GM12873 (cell line): ENCODE results near the gene INPP4A.
A peak's percentile ranks its signal among the peaks of the same experiment; 100 is the strongest.

ENCODE experiments used
- CTCF ChIP-seq: IDR thresholded peaks from 2 replicates; pipeline ENCODE4 v1.5.1; 2012; ENCODE audit warnings: low read depth, mild to moderate bottlenecking, moderate library complexity, low read length, control low read depth; ENCODE audit not compliant: insufficient read depth; ENCODE audit errors: missing control alignments

Gene INPP4A

GRCh38 chr2:98408155-98408554 is 36.5 kb upstream of the INPP4A start:
- no peak for TF ChIP-seq CTCF

DNA sequence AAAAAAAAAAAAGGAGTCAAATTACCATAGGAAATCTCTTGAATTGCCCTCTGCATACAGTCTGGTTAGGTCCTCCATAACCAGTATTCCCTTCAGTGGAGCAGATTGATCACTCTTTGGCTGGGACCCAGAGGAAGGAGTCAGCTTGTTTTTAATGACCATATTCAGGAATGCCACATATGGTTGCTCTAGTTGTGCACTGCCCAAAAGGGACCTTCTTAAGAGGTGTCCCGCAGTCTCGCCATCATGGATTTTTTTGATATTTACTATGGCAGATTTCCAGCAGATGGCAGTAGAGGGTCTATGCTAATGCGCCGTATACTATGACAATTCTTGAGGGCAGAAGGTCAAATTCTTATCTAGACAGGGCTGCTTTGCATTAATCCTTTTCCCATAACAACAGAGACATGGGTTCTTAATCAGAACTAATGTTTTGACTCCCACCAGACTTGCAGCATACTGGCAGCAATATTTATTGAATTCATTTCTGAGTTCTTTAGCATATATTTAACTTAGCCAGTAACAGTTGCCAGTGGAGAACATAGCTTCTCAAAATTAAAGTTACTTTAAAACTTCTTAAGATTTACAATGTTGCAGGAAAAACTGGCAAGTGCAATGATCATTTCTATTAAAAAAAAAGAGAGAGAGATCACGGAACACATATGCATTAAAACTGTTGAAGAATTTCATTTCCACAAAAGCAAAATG is 31.8 kb upstream of the INPP4A start:
- peak; percentile 76 for TF ChIP-seq CTCF

DNA sequence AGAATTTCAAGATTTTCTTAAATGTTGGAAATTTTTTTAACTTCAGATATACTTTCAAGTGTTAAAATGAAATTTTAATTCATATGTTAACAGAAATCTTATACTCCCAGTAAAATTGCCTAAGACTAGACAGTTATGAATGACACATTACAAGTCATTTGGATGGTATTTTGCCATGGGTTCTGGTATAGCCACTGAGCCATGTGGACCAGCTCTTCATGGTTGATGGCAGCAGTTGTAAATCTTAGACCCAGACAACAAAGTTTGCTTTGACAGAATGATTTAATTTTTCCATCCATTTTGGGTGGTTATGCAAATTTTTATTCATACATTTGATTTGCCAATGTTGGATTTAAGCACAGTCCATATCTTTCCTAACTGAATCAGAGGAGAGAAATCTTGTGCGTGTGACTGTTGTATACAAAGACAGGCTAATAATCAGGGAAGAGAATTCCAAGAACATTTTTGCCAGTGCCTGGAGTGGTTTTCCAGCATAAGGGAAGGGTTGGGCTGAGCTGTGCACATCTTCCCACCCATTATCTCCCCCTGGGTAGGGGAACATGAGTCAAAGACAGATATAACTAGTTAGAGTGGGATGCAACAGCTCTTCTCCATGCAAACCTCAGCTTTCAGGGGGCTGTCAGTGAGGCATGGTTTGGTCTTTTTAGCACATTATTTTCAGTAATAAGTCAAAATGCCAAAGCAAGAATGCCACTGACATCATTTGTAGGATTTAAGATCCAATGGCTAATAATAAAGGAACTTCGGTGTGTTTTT is 28.1 kb upstream of the INPP4A start:
- no peak for TF ChIP-seq CTCF

DNA sequence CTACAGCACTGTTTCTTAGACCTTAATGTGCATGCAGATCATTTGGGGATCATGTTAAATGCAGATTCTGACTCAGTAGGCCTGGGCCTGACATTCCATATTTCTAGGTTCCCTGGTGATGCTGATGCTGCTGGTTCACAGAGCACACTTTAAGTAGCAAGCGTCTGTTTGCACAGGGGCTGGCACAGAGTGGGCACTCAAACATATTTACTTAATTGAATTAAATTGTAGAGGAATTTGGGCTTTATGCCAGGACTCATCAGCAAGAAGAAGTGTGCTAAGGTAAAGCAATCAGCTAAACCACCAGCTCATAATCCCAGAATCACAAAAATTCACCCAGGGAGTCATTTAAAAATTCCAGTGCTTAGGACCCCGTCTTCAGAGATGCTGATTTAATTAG is 25.1 kb upstream of the INPP4A start:
- no peak for TF ChIP-seq CTCF

DNA sequence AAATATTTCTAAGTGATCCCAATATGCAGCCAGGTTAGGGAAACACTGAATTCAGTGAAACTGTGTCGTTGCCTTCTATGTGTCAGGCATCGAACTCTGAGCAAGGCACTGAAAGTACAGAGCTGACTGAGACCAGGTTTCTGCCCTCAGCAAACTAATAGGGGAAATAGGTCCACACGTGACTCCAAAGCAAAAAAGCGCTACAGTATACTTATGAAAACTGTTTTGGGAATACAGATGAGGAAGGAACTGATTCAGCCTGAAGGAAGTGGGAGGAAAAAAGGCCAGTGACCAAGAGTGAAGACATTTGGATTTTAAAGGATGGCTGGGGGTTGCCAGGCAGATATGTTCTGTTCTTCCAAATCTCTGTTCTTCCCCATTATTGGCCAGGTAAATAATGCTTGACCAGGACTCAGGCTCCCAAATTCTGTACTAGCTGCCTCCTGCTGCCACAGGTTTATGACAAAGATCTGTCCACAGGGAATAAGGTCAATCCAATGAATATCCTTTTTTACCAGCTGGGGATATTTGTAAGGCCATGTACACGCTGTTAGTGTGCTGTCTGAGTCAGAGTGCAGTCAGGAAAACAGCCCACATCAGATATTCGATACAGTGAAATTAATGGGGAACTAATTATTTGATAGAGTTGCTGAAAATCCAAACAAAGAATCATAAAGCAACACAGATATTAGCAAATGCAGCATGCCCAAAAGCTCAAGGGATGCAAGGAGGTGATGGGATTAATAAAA is 24.5 kb upstream of the INPP4A start:
- no peak for TF ChIP-seq CTCF

DNA sequence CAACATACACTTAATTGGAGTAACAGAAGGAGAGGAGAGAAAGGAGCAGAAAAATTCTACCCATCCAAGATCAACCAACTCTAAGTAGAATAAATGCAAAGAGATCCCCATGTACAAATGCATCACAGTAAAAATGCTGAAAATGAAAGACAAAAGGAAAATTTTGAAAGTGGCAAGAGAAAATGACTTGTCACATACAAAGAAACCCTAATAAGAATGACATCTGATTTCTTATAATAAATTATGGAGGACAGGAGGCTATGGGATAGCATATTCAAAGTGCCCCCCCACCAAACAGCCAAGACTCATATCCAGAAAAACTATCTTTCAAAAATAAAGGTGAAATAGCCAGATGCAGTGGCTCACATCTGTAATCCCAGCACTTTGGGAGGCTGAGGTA is 22.2 kb upstream of the INPP4A start:
- no peak for TF ChIP-seq CTCF

DNA sequence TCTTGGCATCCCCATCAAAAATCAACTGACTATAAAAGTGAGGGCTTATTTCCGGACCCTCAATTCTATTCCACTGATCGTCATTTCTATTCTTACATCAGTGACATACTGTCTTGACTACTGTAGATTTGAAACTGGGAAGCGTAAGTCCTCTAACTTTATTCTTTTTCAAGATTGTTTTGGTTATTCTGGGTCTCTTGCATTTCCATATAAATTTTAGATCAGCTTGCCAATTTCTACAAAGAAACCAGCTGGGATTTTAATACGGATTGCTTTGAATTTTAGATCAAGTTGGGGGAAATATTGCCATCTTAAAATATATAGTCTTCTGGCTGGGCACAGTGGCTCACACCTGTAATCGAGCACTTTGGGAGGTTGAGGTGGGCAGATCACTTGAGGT is 17.9 kb upstream of the INPP4A start:
- no peak for TF ChIP-seq CTCF
